Gastrocnemius medialis (tissue), 4 donors: ENCODE results near the gene NRAS. TPM values are rescaled to one million over a fixed set of nuclear protein-coding genes. Genes with fewer than 3 reads are reported as not detected.

ENCODE experiments used
- ATAC-seq, 2 donors: fragments of 150-250 bp; one replicate each; pipeline ENCODE4 v1.9.1; 2016
- DNase-seq, 2 donors: peaks; one replicate each; pipeline ENCODE4 v3.0.0-alpha.2; 2019
- H3K27ac ChIP-seq, 4 donors: fragments of 200-600 bp; sonication (generic); 1 replicate in 1 of 4; 2 replicates in 3 of 4; pipeline ENCODE4 v1.5.1; 2016 to 2018; ENCODE audit warnings: mild to moderate bottlenecking in 2 of 4, moderate library complexity in 1 of 4
- H3K27me3 ChIP-seq, 3 donors: fragments of 200-600 bp; sonication (generic) in 2 of 3; 1 replicate in 1 of 3; 2 replicates in 2 of 3; pipeline versions ENCODE4 v1.5.1 to v1.6.0; 2016 to 2019; ENCODE audit warnings: mild to moderate bottlenecking in 1 of 3, moderate library complexity in 1 of 3
- H3K36me3 ChIP-seq, 2 donors: fragments of 200-600 bp; sonication (generic) in 1 of 2; one replicate each; pipeline ENCODE4 v1.5.1; 2017 to 2018
- H3K4me1 ChIP-seq, 2 donors: fragments of 200-600 bp; sonication (generic) in 1 of 2; one replicate each; pipeline ENCODE4 v1.5.1; 2016 to 2017; ENCODE audit warnings: mild to moderate bottlenecking in 2 of 2
- H3K4me3 ChIP-seq, 4 donors: fragments of 200-600 bp; sonication (generic) in 3 of 4; 1 replicate in 1 of 4; 2 replicates in 3 of 4; pipeline ENCODE4 v1.5.1; 2016 to 2019; ENCODE audit warnings: mild to moderate bottlenecking in 2 of 4
- H3K9me3 ChIP-seq, 3 donors: fragments of 200-600 bp; sonication (generic) in 2 of 3; 1 replicate in 1 of 3; 2 replicates in 2 of 3; pipeline ENCODE4 v1.5.1; 2016 to 2019
- POLR2A ChIP-seq, 2 donors: fragments of 450-650 bp; IDR thresholded peaks; one replicate each; pipeline ENCODE4 v1.6.1; 2017; ENCODE audit warnings: antibody characterized with exemption in 2 of 2, mild to moderate bottlenecking in 2 of 2, moderate library complexity in 2 of 2
- in situ Hi-C, 4 donors: fragments of 200-750 bp; cut with MboI; loops; one replicate each; pipeline versions ENCODE4 v1.15.0 to v1.8.0; 2017; ENCODE audit warnings: low sequenced_read_pairs in 4 of 4
- intact Hi-C: fragments of 100-400 bp; cut with DNase I; formaldehyde crosslinking; loops from one replicate; pipeline ENCODE4 v1.15.1; 2023; ENCODE audit warnings: low total_unique reads
- total RNA-seq, 4 donors: library from RNA; depleted of rRNA; stranded (reverse); fragments of >200 nt; gene quantifications; one replicate each; pipeline versions ENCODE4 v1.1.0 to v1.2.3, GENCODE V29; 2016
- TF ChIP-seq, protein P1 (sequence below), 5 experiments: fragments of 450-650 bp in 3 of 5; fragments of 200-600 bp in 2 of 5; sonication (generic) in 2 of 5; IDR thresholded peaks in 4 of 5; conservative IDR thresholded peaks in 1 of 5; 1 replicate in 4 of 5; 2 replicates in 1 of 5; pipeline ENCODE4 v1.5.1; 2016 to 2019; ENCODE audit warnings: antibody characterized with exemption in 5 of 5, mild to moderate bottlenecking in 3 of 5, moderate library complexity in 3 of 5

NRAS gene
- total RNA-seq, 4 donors from 2014 or later: 3.9 to 10.8 (median 6.6) TPM

DNA sequence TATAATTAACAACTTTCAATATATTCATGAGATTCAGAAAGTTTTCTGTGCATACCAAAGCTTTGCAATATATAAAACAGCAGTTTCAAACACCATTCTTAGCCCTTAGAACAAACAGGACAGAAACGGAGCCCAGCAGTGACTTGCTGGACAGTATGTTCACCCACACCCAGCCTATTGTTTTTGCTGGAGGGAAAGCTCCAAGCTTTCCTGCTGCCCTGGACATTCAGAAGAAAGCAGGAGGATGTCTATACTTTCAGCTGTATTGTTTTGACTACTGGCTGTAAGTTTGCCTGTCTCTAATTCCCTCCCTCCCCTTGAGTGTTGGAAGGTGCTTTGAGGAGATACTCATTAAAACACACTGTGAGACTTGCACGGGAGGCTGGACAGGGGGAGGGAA lies 56.3 kb downstream of the NRAS start:
- TF ChIP-seq, protein P1, sequence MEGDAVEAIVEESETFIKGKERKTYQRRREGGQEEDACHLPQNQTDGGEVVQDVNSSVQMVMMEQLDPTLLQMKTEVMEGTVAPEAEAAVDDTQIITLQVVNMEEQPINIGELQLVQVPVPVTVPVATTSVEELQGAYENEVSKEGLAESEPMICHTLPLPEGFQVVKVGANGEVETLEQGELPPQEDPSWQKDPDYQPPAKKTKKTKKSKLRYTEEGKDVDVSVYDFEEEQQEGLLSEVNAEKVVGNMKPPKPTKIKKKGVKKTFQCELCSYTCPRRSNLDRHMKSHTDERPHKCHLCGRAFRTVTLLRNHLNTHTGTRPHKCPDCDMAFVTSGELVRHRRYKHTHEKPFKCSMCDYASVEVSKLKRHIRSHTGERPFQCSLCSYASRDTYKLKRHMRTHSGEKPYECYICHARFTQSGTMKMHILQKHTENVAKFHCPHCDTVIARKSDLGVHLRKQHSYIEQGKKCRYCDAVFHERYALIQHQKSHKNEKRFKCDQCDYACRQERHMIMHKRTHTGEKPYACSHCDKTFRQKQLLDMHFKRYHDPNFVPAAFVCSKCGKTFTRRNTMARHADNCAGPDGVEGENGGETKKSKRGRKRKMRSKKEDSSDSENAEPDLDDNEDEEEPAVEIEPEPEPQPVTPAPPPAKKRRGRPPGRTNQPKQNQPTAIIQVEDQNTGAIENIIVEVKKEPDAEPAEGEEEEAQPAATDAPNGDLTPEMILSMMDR (IDR thresholded peaks at IDR 0.05 in 4 of 5, conservative IDR thresholded peaks at IDR 0.05 in 1 of 5): no peak
- TF ChIP-seq POLR2A (IDR thresholded peaks at IDR 0.05): no peak
- Histone ChIP-seq H3K9me3 (no peaks in the 10 kb centered on the region), H3K36me3 (no peaks in the 10 kb centered on the region), H3K27me3 (no peaks in the 10 kb centered on the region), H3K4me3 (no peak overlapping the region), H3K4me1 (no peaks in the 10 kb centered on the region), H3K27ac (peak overlapping the region in 3 of 4 donors; percentile 1 to 61 (median 38))
- in situ Hi-C loops: no loop called here
- intact Hi-C loops: no loop called here
- DNase-seq (no peak), ATAC-seq (no peak)

Other genes starting within 250 kb of the NRAS start
- gene TRIM33, start 205.6 kb downstream of the NRAS start, total RNA-seq: 10 to 100 TPM; 17.1 to 33.0 (median 25.3) TPM
- 10 to 100 TPM; 23.7 to 32.8 (median 25.2) TPM for gene BCAS2, start 135.2 kb downstream of the NRAS start, total RNA-seq
- gene DENND2C, start 46.7 kb downstream of the NRAS start, total RNA-seq: 10 to 100 TPM in 3 of 4 donors, 1 to 10 TPM in 1; 4.7 to 20.7 (median 17.4) TPM
- gene AMPD1, start 21.2 kb downstream of the NRAS start, total RNA-seq: 10 to 100 TPM; 43.5 to 93.4 (median 68.1) TPM
- gene CSDE1, start 41.2 kb upstream of the NRAS start, total RNA-seq: 1,000 to 10,000 TPM; 2,331 to 4,024 (median 3,697) TPM
- 10 to 100 TPM; 25.7 to 37.8 (median 36.3) TPM for gene SIKE1, start 63.9 kb upstream of the NRAS start, total RNA-seq
- gene SYCP1, start 138.1 kb upstream of the NRAS start, total RNA-seq: not detected